Activated CD4-positive, alpha-beta T cell treated with anti-CD3 and anti-CD28 coated beads for 1 hour (primary cell): ENCODE results near the gene BCL2L12.

Experiments
- DNase-seq: peaks from one replicate; pipeline ENCODE4 v3.0.0-alpha.2; 2020

The BCL2L12 gene

DNA sequence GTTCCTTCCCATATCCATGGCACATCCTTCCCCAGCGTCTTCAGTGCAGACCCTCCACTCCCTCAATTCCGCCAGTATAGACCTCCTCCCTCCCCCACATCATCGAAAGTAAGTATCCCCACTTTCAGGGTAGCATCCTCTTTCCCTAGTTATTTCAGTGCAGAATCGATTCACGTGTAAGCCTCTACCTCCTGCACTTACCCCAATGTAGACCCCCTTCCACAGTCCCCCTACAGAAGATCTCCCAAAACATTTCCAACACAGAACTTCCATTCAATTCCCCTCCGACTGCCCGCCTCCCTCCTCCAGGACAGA is 740 bp upstream of the BCL2L12 start:
- DNase-seq = no peak

- DNase-seq = no peak
These were observed 349 bp downstream of the BCL2L12 start for GRCh38 chr19:49666120-49666444.

DNA sequence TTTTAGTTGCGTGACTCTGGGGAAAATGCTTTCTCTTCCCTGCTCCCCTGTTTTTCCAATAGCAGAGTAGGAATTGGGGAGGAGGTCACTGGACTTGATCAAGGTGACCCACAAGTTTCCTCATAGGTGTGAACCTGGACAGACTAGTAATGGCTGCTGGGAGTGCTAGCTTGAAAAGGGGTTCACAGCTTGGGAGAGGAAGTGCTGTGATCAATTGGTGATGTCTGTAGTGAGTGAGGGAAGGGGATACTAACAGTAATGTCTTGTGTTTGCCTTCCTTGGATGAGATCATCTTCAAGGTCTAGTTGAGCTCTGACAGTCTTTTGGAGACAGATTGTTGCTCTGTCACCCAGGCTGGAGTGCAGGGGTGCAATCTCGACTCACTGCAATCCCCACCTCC is 1.7 kb downstream of the BCL2L12 start:
- no peak for DNase-seq

- no peak for DNase-seq
These were observed 3.8 kb downstream of the BCL2L12 start for GRCh38 chr19:49669516-49669915.

DNA sequence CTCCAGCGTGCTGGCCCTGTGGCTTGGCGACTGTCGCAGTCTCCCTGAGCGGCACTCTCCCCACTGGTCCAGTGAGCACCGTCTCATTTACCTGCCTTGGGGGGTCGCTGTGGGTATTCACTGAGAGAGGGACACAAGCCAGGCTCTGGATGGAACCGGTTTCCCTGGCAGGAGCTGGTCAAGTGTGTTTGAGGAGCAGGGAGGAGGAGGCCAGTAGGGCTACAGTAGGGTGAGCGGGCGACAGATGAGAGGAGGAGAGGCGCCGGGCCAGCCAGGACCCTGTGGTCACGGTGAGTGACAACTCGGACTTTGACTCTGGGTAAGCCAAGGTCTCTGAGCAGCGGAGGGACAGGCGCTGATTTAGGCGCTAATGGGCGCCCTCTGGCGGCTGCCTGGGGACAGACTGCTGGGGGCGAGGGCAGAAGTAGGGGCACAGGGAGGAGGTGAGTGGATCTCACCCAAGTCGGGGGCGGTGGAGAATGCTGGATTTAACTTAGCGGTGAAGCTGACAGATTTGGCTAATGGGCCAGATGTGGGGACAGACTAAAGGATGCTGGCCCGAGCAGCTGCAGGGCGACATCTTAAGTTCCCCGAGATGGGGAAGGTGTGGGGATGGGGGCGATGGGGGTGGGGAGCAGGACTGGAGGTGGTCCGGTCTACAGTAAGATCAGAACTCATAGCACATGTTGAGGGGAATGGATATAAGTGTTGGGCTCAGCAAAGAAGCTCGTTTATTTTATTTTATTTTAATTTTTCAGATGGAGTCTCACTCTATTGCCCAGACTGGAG is 6.6 kb downstream of the BCL2L12 start:
- peak; percentile 63 for DNase-seq

- no peak for DNase-seq
These were observed 10.5 kb downstream of the BCL2L12 start for GRCh38 chr19:49676136-49676783.

DNA sequence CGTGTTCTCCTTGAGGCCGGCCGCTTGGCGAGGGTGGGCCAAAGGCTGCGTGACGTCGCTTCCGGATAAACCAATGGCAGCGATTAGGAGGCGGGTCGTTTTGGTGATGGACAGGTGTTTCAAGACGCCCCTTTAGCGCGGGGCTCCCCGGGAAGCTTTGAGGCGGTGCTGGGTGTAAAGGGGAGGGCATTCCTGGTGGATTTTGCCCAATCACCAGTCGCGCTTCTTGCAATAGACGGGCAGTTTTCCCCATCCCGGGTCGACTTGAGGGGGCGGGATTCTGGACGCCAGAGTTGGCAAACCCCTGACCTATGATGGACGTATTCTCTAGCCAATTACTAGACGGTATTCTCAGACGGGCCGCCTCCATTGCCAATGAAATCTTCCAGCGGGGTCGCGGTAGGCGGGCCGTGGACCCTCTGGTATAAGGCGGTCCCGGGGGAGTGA is 11.1 kb downstream of the BCL2L12 start:
- peak; percentile 97 for DNase-seq

- peak; percentile 32 for DNase-seq
These were observed 11.6 kb downstream of the BCL2L12 start, which contains the start of gene PRMT1 for GRCh38 chr19:49677231-49677900. PRMT1 (plus strand) TSS chr19:49677271; CDS start chr19:49677281, 10 bp downstream.

GRCh38 chr19:49677901-49678674 is 12.4 kb downstream of the BCL2L12 start:
- DNase-seq = peak; percentile 73

DNA sequence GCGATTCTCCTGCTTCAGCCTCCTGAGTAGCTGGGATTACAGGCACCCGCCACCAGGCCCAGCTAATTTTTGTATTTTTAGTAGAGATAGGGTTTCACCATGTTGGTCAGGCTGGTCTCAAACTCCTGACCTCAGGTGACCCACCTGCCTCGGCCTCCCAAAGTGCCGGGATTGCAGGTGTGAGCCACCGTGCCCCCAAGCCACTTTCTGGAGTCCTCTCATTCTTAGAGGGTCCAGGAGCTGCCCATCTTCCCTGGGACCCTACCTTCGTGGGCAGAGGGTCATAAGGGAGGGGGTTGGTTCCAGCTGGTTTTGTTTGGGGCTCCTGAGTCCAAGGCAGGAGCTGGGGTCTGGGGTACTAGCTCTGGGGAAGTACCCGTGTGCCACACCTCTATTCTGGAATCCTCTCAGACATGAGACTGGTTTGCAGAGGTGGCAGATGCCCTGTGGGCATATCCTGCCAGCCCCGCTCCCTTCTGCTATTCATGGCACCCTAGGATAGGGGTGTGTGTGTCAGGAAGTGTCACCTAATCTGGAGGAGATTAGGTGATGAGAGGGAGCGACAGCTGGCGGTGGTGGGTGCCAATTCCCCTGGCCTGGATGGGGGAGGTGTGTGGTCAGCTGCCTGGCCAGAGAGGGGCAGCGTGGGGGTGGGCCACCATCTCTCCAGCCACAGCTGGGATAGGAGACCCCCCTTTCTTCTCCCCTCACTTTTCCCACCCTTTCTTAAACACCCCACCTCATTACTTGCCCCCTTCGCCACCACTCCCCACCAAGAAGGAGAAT is 13.4 kb downstream of the BCL2L12 start:
- DNase-seq = no peak

- no peak for DNase-seq
These were observed 14.2 kb downstream of the BCL2L12 start for GRCh38 chr19:49679771-49680413.

- DNase-seq = peak; percentile 89
These were observed 15.0 kb downstream of the BCL2L12 start for GRCh38 chr19:49680421-49681351.

DNA sequence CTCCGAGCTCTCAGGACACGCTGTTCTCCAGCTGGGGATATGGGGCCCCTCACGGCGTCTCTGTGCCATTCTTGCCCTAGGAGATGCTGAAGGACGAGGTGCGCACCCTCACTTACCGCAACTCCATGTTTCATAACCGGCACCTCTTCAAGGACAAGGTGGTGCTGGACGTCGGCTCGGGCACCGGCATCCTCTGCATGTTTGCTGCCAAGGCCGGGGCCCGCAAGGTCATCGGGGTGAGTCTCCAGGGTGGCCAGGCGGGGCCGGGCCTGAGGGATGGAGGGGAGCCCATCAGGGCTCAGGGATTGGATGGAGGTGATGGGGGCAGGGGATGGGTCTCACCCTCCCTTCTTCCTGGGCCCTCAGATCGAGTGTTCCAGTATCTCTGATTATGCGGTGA is 16.1 kb downstream of the BCL2L12 start:
- DNase-seq = no peak

DNA sequence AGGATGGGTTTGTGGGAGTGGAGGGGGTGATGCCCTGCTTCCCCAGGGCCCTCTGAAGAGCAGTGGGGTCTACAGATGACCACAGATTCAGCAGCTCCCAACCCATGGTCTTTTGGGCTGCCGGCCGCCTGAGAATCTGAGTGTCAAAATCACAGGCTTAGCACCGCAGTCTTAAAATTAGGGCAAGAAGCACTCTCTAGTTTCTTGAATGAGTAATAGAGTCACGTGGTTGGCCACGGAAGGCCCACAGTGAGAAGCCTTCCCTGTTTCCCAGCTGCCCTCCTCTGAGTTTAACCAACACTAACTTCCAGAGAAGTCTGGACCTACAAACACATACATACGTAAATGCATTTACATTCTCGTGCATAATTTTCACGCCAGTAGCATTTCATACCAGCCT is 16.5 kb downstream of the BCL2L12 start:
- no peak for DNase-seq

- DNase-seq = no peak
These were observed 18.1 kb downstream of the BCL2L12 start for GRCh38 chr19:49683814-49684250.

DNA sequence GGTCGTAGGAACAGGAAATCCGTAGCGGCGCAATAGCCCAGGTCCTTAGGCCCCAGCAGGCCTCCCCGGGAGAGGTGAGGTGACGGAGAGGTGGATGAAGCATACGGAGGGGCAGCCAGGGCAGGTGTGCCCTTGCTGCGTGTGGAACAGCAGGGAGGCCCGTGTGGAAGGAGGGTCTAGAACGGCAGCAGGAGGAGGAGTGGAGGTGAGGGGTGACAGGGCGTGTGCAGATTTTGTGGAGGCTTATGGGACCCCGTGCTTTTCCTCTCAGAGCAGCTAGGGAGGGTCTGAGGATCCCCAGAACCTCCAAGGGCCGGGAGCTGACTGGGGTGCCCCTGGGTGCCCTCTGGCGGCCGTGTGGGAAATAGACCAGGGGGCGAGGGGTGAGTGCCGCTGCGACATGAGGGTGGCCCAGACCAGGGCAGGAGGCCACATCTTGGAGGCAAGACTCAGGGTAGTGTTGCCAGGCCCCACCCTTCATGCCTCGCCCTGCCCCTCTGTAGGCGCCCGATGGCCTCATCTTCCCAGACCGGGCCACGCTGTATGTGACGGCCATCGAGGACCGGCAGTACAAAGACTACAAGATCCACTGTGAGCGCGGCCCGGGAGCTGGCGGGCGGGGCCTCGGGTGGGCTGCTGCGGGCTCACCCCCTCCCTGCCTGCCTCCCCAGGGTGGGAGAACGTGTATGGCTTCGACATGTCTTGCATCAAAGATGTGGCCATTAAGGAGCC is 18.7 kb downstream of the BCL2L12 start:
- no peak for DNase-seq

- no peak for DNase-seq
These were observed 19.3 kb downstream of the BCL2L12 start for GRCh38 chr19:49684983-49685553.

DNA sequence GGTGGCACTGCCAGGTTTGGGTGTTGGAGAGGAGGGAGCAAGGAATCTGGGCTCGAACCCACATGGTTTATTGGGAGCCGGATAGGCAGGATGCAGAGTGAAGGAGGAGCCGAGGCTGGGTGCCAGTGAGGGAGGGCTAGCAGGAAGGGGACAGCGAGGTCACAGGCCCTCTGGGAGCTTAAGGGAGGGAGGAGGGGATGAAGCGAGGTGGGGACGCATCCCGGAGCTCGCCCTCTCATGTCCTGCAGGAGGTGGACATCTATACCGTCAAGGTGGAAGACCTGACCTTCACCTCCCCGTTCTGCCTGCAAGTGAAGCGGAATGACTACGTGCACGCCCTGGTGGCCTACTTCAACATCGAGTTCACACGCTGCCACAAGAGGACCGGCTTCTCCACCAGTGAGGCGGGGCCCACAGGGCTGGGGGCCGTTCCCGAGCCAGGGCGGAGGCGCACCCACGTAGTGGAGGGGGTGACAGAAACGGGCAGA is 20.2 kb downstream of the BCL2L12 start:
- no peak for DNase-seq

DNA sequence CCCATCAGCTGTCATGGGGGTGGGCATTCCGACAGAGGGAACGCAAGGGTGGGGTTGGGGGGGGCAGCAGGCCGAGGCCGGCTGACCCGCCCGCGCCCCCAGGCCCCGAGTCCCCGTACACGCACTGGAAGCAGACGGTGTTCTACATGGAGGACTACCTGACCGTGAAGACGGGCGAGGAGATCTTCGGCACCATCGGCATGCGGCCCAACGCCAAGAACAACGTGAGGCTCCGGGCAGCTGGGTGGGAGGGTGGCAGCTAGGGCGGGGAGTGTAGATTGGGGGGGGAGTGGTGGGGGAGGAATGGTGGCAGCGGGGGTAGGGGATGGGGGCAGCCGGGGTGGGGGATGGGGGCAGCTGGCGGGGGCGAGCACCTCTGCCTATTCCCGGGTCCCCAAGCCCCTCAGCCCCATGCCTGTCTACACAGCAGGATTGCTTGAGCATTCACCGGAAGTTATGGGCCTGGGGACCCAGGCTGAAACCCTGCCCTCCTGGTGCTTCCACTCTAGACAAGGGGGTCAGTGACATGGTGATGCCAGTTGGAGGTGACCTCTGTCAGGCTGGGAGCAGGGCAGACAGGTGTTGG is 20.9 kb downstream of the BCL2L12 start:
- DNase-seq = no peak
